ENCODE measurements around the gene CFTR. TPM values are rescaled to one million over a fixed set of nuclear protein-coding genes. Genes with fewer than 3 reads are reported as not detected.

The CFTR gene
- total RNA-seq, 1 experiment from 2014 or later = 130 TPM

DNA sequence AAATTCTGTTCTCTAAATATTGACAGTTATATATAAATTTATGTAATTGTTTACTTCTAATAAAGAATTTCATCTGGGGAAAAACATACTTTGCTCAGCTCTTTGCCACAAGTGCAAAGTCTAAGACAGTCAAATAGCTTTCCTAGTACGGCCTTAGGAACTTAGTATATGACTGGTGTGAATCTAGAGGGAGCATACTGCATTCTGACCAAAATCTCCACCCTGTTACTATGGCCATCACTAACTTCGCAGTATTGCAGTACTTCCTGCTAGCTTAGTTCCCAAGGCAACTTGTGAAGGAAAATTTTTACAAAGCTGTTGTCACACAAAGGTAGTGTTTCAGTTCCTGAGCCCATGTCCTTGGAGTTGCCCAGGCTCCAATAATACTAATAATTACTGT, 181.5 kb downstream of the CFTR start:
- H3K4me1 ChIP-seq = peaks cover 63% of the 10 kb centered on the region
- H3K9me3 ChIP-seq = no peaks in the 10 kb centered on the region
- Mint-ChIP-seq H3K36me3 (ENCODE audit: insufficient read depth, unreplicated experiment) (peaks cover 55% of the 10 kb centered on the region), H3K27ac (ENCODE audit: unreplicated experiment) (peak overlapping the region; percentile 65), H3K27me3 (ENCODE audit: insufficient read depth, unreplicated experiment) (no peaks in the 10 kb centered on the region), H3K4me3 (ENCODE audit: unreplicated experiment) (no peak overlapping the region), H3K9me3 (ENCODE audit: unreplicated experiment) (peaks cover 8% of the 10 kb centered on the region), H3K4me1 (ENCODE audit: low read depth, unreplicated experiment) (peaks cover 42% of the 10 kb centered on the region)
- H3K4me3 ChIP-seq (ENCODE audit: low read depth, low read length) = no peak overlapping the region
- no TSS peak for BruUV-seq (replicated peaks)
- H3K27me3 ChIP-seq (replicated peaks; ENCODE audit: control insufficient read depth, insufficient read depth, low read length) = no peaks in the 10 kb centered on the region
- peaks cover 3% of the 10 kb centered on the region; the same call in 1 of the 2 replicates for H3K36me3 ChIP-seq (ENCODE audit: control insufficient read depth, insufficient read depth, low read length)
- CTCF ChIA-PET = no interaction called here
- intact Hi-C loops (cut with micrococcal nuclease; ENCODE audit: unreplicated experiment) = loop anchor here (10.0 kb wide), 1 partner anchor 1687 kb away; no protein-coding TSS in a partner anchor
- POLR2A ChIA-PET = interaction anchor here (0.6 kb wide), 2 partner anchors 13 to 25 kb away, joined by 6 to 9 read pairs; no protein-coding TSS in a partner anchor
- TF ChIP-seq, protein P1, sequence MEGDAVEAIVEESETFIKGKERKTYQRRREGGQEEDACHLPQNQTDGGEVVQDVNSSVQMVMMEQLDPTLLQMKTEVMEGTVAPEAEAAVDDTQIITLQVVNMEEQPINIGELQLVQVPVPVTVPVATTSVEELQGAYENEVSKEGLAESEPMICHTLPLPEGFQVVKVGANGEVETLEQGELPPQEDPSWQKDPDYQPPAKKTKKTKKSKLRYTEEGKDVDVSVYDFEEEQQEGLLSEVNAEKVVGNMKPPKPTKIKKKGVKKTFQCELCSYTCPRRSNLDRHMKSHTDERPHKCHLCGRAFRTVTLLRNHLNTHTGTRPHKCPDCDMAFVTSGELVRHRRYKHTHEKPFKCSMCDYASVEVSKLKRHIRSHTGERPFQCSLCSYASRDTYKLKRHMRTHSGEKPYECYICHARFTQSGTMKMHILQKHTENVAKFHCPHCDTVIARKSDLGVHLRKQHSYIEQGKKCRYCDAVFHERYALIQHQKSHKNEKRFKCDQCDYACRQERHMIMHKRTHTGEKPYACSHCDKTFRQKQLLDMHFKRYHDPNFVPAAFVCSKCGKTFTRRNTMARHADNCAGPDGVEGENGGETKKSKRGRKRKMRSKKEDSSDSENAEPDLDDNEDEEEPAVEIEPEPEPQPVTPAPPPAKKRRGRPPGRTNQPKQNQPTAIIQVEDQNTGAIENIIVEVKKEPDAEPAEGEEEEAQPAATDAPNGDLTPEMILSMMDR (IDR thresholded peaks at IDR 0.05; ENCODE audit: insufficient read depth in 1 of 2, low read depth in 1 of 2, low read length in 1 of 2, severe bottlenecking in 1 of 2, unreplicated experiment in 1 of 2) = no peak
- DNase-seq = no peak

DNA sequence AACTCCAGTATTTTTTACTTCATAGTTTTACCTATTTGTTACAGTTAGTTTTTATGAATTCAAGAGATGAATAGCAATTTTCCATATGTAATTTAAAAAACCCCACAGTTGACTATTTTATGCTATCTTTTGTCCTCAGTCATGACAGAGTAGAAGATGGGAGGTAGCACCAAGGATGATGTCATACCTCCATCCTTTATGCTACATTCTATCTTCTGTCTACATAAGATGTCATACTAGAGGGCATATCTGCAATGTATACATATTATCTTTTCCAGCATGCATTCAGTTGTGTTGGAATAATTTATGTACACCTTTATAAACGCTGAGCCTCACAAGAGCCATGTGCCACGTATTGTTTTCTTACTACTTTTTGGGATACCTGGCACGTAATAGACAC, 184.2 kb downstream of the CFTR start:
- Mint-ChIP-seq H3K4me1 (ENCODE audit: low read depth, unreplicated experiment) (peaks cover 47% of the 10 kb centered on the region), H3K27me3 (ENCODE audit: insufficient read depth, unreplicated experiment) (no peaks in the 10 kb centered on the region), H3K9me3 (ENCODE audit: unreplicated experiment) (peaks cover 8% of the 10 kb centered on the region), H3K27ac (ENCODE audit: unreplicated experiment) (peak overlapping the region; percentile 54), H3K36me3 (ENCODE audit: insufficient read depth, unreplicated experiment) (peaks cover 68% of the 10 kb centered on the region), H3K4me3 (ENCODE audit: unreplicated experiment) (no peak overlapping the region)
- H3K36me3 ChIP-seq (ENCODE audit: control insufficient read depth, insufficient read depth, low read length) = peaks cover 7% of the 10 kb centered on the region
- TF ChIP-seq, protein P1 (IDR thresholded peaks at IDR 0.05; ENCODE audit: insufficient read depth in 1 of 2, low read depth in 1 of 2, low read length in 1 of 2, severe bottlenecking in 1 of 2, unreplicated experiment in 1 of 2) = no peak
- CTCF ChIA-PET = no interaction called here
- H3K27me3 ChIP-seq (replicated peaks; ENCODE audit: control insufficient read depth, insufficient read depth, low read length) = no peaks in the 10 kb centered on the region
- POLR2A ChIA-PET = no interaction called here
- no peak overlapping the region for H3K4me3 ChIP-seq (ENCODE audit: low read depth, low read length)
- no peak for DNase-seq
- BruUV-seq (replicated peaks) = no TSS peak
- intact Hi-C loops (cut with micrococcal nuclease; ENCODE audit: unreplicated experiment) = loop anchor here (10.0 kb wide), 1 partner anchor 1689 kb away; no protein-coding TSS in a partner anchor
- H3K4me1 ChIP-seq = peaks cover 62% of the 10 kb centered on the region
- H3K9me3 ChIP-seq = no peaks in the 10 kb centered on the region

DNA sequence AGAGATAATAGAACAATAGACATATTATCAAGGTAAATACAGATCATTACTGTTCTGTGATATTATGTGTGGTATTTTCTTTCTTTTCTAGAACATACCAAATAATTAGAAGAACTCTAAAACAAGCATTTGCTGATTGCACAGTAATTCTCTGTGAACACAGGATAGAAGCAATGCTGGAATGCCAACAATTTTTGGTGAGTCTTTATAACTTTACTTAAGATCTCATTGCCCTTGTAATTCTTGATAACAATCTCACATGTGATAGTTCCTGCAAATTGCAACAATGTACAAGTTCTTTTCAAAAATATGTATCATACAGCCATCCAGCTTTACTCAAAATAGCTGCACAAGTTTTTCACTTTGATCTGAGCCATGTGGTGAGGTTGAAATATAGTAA, 185.5 kb downstream of the CFTR start:
- Mint-ChIP-seq H3K27me3 (ENCODE audit: insufficient read depth, unreplicated experiment) (no peaks in the 10 kb centered on the region), H3K36me3 (ENCODE audit: insufficient read depth, unreplicated experiment) (peaks cover 77% of the 10 kb centered on the region), H3K27ac (ENCODE audit: unreplicated experiment) (peak overlapping the region; percentile 95), H3K4me1 (ENCODE audit: low read depth, unreplicated experiment) (peaks cover 53% of the 10 kb centered on the region), H3K9me3 (ENCODE audit: unreplicated experiment) (peaks cover 8% of the 10 kb centered on the region), H3K4me3 (ENCODE audit: unreplicated experiment) (no peak overlapping the region)
- no peak for DNase-seq
- Histone ChIP-seq H3K4me3 (ENCODE audit: low read depth, low read length) (no peak overlapping the region), H3K36me3 (ENCODE audit: control insufficient read depth, insufficient read depth, low read length) (peaks cover 7% of the 10 kb centered on the region), H3K9me3 (no peaks in the 10 kb centered on the region), H3K27me3 (replicated peaks; ENCODE audit: control insufficient read depth, insufficient read depth, low read length) (no peaks in the 10 kb centered on the region), H3K4me1 (peaks cover 61% of the 10 kb centered on the region)
- intact Hi-C loops (cut with micrococcal nuclease; ENCODE audit: unreplicated experiment) = loop anchor here (1.0 to 10.0 kb wide), 5 partner anchors 9 to 1691 kb away; no protein-coding TSS in a partner anchor
- CTCF ChIA-PET = interaction anchor here (1.4 kb wide), 1 partner anchor 77 kb away, joined by 3 read pairs; no protein-coding TSS in a partner anchor
- TF ChIP-seq, protein P1 (IDR thresholded peaks at IDR 0.05; ENCODE audit: insufficient read depth in 1 of 2, low read depth in 1 of 2, low read length in 1 of 2, severe bottlenecking in 1 of 2, unreplicated experiment in 1 of 2) = no peak
- BruUV-seq (replicated peaks) = no TSS peak
- POLR2A ChIA-PET = interaction anchor here (0.6 kb wide), 1 partner anchor 51 kb away, joined by 3 read pairs; no protein-coding TSS in a partner anchor
